Testis (tissue), 2 donors: ENCODE measurements around the gene FHIT.

ENCODE experiments used
- POLR2A ChIP-seq: fragments of 450-650 bp; IDR thresholded peaks from one replicate; pipeline ENCODE4 v1.6.1; 2017; ENCODE audit warnings: antibody characterized with exemption, mild to moderate bottlenecking, moderate library complexity
- TF ChIP-seq, protein P1 (sequence below), 3 experiments: fragments of 450-650 bp in 2 of 3; fragments of 200-600 bp in 1 of 3; sonication (generic) in 1 of 3; IDR thresholded peaks; one replicate each; pipeline ENCODE4 v1.5.1; 2016 to 2019; ENCODE audit warnings: antibody characterized with exemption in 3 of 3, mild to moderate bottlenecking in 2 of 3, moderate library complexity in 1 of 3

DNA sequence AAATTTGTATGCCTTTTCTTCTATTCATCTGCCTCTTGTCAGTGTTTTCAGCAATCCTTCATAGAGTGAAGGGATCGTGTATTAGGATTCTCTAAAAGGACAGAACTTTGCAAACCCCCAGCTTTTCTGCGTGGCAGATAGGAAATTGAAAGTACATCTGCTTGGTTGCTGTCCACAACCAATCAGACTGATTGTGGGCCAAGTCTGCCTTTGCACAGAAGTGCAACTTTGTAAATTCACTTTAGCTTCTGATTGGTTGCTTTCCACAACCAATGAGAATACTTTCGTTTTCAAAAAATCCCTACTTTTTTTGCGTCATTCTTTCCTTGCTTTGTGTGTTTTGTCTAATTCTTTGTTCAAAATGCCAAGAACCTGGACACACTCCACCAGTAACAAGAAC is 847.4 kb downstream of the FHIT start:
- TF ChIP-seq POLR2A, result no peak
- TF ChIP-seq, protein P1, sequence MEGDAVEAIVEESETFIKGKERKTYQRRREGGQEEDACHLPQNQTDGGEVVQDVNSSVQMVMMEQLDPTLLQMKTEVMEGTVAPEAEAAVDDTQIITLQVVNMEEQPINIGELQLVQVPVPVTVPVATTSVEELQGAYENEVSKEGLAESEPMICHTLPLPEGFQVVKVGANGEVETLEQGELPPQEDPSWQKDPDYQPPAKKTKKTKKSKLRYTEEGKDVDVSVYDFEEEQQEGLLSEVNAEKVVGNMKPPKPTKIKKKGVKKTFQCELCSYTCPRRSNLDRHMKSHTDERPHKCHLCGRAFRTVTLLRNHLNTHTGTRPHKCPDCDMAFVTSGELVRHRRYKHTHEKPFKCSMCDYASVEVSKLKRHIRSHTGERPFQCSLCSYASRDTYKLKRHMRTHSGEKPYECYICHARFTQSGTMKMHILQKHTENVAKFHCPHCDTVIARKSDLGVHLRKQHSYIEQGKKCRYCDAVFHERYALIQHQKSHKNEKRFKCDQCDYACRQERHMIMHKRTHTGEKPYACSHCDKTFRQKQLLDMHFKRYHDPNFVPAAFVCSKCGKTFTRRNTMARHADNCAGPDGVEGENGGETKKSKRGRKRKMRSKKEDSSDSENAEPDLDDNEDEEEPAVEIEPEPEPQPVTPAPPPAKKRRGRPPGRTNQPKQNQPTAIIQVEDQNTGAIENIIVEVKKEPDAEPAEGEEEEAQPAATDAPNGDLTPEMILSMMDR (IDR thresholded peaks at IDR 0.05), result no peak
